GM12892 (cell line): Measurements from ENCODE around the gene HMCN1.

ENCODE experiments used
- POLR2A ChIP-seq: IDR thresholded peaks from 2 replicates; pipeline ENCODE4 v1.6.1; 2011; ENCODE audit warnings: low read depth, low read length, control low read depth
- POLR2AphosphoS5 ChIP-seq: IDR thresholded peaks from 2 replicates; pipeline ENCODE4 v1.6.1; 2011; ENCODE audit warnings: low read depth, low read length, control low read depth

DNA sequence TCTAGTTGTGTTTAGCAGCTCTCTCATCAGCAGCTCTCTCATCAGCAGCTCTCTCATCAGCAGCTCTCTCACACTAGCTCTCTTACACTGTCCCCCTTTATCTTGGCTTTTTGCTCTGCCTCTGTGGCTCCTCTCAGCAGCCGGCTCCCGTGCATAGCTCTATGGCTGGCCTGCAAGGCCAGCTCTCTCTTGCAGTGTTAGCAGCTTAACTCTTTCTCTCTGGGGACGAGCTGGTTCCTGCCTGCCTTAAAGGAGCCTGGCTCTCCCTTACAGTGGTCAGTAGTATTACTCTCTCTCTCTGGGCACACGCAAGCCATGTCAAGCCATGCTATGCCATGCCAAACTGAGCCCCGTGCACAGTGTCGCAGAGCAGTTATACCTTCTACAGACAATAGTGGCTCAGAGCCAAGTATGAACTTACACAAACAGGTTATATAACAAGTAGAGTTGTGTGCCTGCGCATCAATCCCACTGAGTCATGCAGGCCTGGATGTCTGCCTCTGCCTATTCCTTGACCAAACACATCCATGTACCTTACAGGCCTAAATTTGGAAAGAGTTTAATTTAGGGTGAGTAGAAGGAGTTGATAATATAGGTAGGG lies 345.0 kb downstream of the HMCN1 start:
- TF ChIP-seq POLR2AphosphoS5: no peak
- TF ChIP-seq POLR2A: no peak
